Neuron (in vitro differentiated cells): ENCODE results near the gene VLDLR.

Experiments
- H2AFZ ChIP-seq: one replicate; pipeline ENCODE4 v1.6.1; 2013; ENCODE audit warnings: low read depth, mild to moderate bottlenecking, inconsistent platforms, low read length, moderate library complexity
- H3K27me3 ChIP-seq: one replicate; pipeline ENCODE4 v1.6.1; 2013; ENCODE audit warnings: low read length; ENCODE audit not compliant: insufficient read depth
- H3K36me3 ChIP-seq: one replicate; pipeline ENCODE4 v1.6.1; 2013; ENCODE audit warnings: low read length; ENCODE audit not compliant: insufficient read depth
- H3K4me1 ChIP-seq: one replicate; pipeline ENCODE4 v1.6.1; 2013; ENCODE audit warnings: low read length; ENCODE audit not compliant: insufficient read depth
- H3K4me3 ChIP-seq: 2 replicates; pipeline ENCODE4 v1.5.1; 2013; ENCODE audit warnings: mild to moderate bottlenecking, low read length, moderate library complexity
- H3K9me3 ChIP-seq: one replicate; pipeline ENCODE4 v1.6.1; 2013; ENCODE audit warnings: low read length

VLDLR gene

GRCh38 chr9:2655411-2655901, 33.9 kb downstream of the VLDLR start:
- H3K4me1 ChIP-seq: no peaks in the 10 kb centered on the region
- H3K36me3 ChIP-seq: peaks cover 51% of the 10 kb centered on the region
- H3K4me3 ChIP-seq: no peak overlapping the region
- H2AFZ ChIP-seq: no peak overlapping the region
- H3K9me3 ChIP-seq: no peaks in the 10 kb centered on the region
- H3K27me3 ChIP-seq: no peaks in the 10 kb centered on the region

GRCh38 chr9:2657427-2657826, 35.8 kb downstream of the VLDLR start:
- H3K4me1 ChIP-seq: no peaks in the 10 kb centered on the region

GRCh38 chr9:2662496-2662895, 40.9 kb downstream of the VLDLR start:
- H3K4me1 ChIP-seq: no peaks in the 10 kb centered on the region
- H3K4me3 ChIP-seq: no peak overlapping the region
- peaks cover 7% of the 10 kb centered on the region for H3K9me3 ChIP-seq
- H3K27me3 ChIP-seq: no peaks in the 10 kb centered on the region
- H2AFZ ChIP-seq: no peak overlapping the region
- H3K36me3 ChIP-seq: no peaks in the 10 kb centered on the region

More at GRCh38 chr9:2657427-2657826, 35.8 kb downstream of the VLDLR start:
- Histone ChIP-seq H2AFZ (no peak overlapping the region), H3K9me3 (no peaks in the 10 kb centered on the region), H3K4me3 (no peak overlapping the region), H3K36me3 (peaks cover 32% of the 10 kb centered on the region), H3K27me3 (no peaks in the 10 kb centered on the region)

- Histone ChIP-seq H3K4me3 (no peak overlapping the region), H3K4me1 (no peaks in the 10 kb centered on the region), H2AFZ (no peak overlapping the region), H3K36me3 (no peaks in the 10 kb centered on the region), H3K9me3 (peaks cover 9% of the 10 kb centered on the region), H3K27me3 (no peaks in the 10 kb centered on the region)
These were observed 42.0 kb downstream of the VLDLR start for GRCh38 chr9:2663461-2664173.

GRCh38 chr9:2664174-2665065, 42.8 kb downstream of the VLDLR start:
- no peak overlapping the region for H2AFZ ChIP-seq
- no peaks in the 10 kb centered on the region for H3K4me1 ChIP-seq
- no peak overlapping the region for H3K4me3 ChIP-seq
- H3K9me3 ChIP-seq: peaks cover 9% of the 10 kb centered on the region
- no peaks in the 10 kb centered on the region for H3K27me3 ChIP-seq
- H3K36me3 ChIP-seq: no peaks in the 10 kb centered on the region

- H3K27me3 ChIP-seq: no peaks in the 10 kb centered on the region
- peaks cover 9% of the 10 kb centered on the region for H3K9me3 ChIP-seq
- H3K4me1 ChIP-seq: no peaks in the 10 kb centered on the region
- H2AFZ ChIP-seq: no peak overlapping the region
- H3K4me3 ChIP-seq: no peak overlapping the region
- no peaks in the 10 kb centered on the region for H3K36me3 ChIP-seq
These were observed 45.0 kb downstream of the VLDLR start for GRCh38 chr9:2666569-2666968.

- no peak overlapping the region for H2AFZ ChIP-seq
- no peaks in the 10 kb centered on the region for H3K4me1 ChIP-seq
- no peaks in the 10 kb centered on the region for H3K9me3 ChIP-seq
These were observed 51.6 kb downstream of the VLDLR start for GRCh38 chr9:2673161-2673560.

GRCh38 chr9:2674141-2674824, 52.7 kb downstream of the VLDLR start:
- H2AFZ ChIP-seq: no peak overlapping the region
- no peaks in the 10 kb centered on the region for H3K9me3 ChIP-seq
- no peaks in the 10 kb centered on the region for H3K4me1 ChIP-seq
- no peak overlapping the region for H3K4me3 ChIP-seq
- H3K27me3 ChIP-seq: no peaks in the 10 kb centered on the region
- no peaks in the 10 kb centered on the region for H3K36me3 ChIP-seq

More at GRCh38 chr9:2673161-2673560, 51.6 kb downstream of the VLDLR start:
- Histone ChIP-seq H3K27me3 (no peaks in the 10 kb centered on the region), H3K4me3 (no peak overlapping the region), H3K36me3 (no peaks in the 10 kb centered on the region)

- no peaks in the 10 kb centered on the region for H3K4me1 ChIP-seq
- H3K36me3 ChIP-seq: no peaks in the 10 kb centered on the region
- no peaks in the 10 kb centered on the region for H3K9me3 ChIP-seq
- no peak overlapping the region for H2AFZ ChIP-seq
- no peaks in the 10 kb centered on the region for H3K27me3 ChIP-seq
- H3K4me3 ChIP-seq: no peak overlapping the region
These were observed 54.2 kb downstream of the VLDLR start for GRCh38 chr9:2675834-2676233.

- H3K4me3 ChIP-seq: no peak overlapping the region
- no peaks in the 10 kb centered on the region for H3K36me3 ChIP-seq
- H3K9me3 ChIP-seq: no peaks in the 10 kb centered on the region
- no peaks in the 10 kb centered on the region for H3K4me1 ChIP-seq
- no peak overlapping the region for H2AFZ ChIP-seq
- H3K27me3 ChIP-seq: no peaks in the 10 kb centered on the region
These were observed 54.9 kb downstream of the VLDLR start for GRCh38 chr9:2676466-2676865.

- no peak overlapping the region for H3K4me3 ChIP-seq
- no peaks in the 10 kb centered on the region for H3K36me3 ChIP-seq
- no peaks in the 10 kb centered on the region for H3K9me3 ChIP-seq
- no peaks in the 10 kb centered on the region for H3K27me3 ChIP-seq
- H3K4me1 ChIP-seq: no peaks in the 10 kb centered on the region
- no peak overlapping the region for H2AFZ ChIP-seq
These were observed 56.6 kb downstream of the VLDLR start for GRCh38 chr9:2677915-2678889.

GRCh38 chr9:2679011-2679410, 57.4 kb downstream of the VLDLR start:
- no peaks in the 10 kb centered on the region for H3K27me3 ChIP-seq
- no peaks in the 10 kb centered on the region for H3K4me1 ChIP-seq
- H3K36me3 ChIP-seq: no peaks in the 10 kb centered on the region
- H3K4me3 ChIP-seq: no peak overlapping the region
- no peaks in the 10 kb centered on the region for H3K9me3 ChIP-seq
- H2AFZ ChIP-seq: no peak overlapping the region
